DOHH2 (cell line): ENCODE data around the gene CD247.

Experiments
- H3F3A ChIP-seq: fragments of 200-600 bp; sonication (generic), shearing (Covaris generic); 2 replicates; pipeline ENCODE4 v1.6.0; 2016; ENCODE audit warnings: antibody characterized with exemption, mild to moderate bottlenecking; ENCODE audit not compliant: control insufficient read depth, insufficient read depth
- H3K27ac ChIP-seq: fragments of 200-600 bp; sonication (generic); 2 replicates; pipeline ENCODE4 v1.5.1; 2014; ENCODE audit warnings: low read depth, mild to moderate bottlenecking, low read length, moderate library complexity
- H3K27me3 ChIP-seq: fragments of 200-600 bp; sonication (generic); 2 replicates; pipeline ENCODE4 v1.6.1; 2014; ENCODE audit warnings: mild to moderate bottlenecking, low read length, mixed read lengths; ENCODE audit not compliant: control insufficient read depth
- H3K36me3 ChIP-seq: fragments of 200-600 bp; sonication (generic); 2 replicates; pipeline ENCODE4 v1.6.1; 2014; ENCODE audit warnings: mild to moderate bottlenecking, low read length, moderate library complexity, mixed read lengths; ENCODE audit not compliant: control insufficient read depth
- H3K4me1 ChIP-seq: fragments of 200-600 bp; sonication (generic); 2 replicates; pipeline ENCODE4 v1.6.1; 2014; ENCODE audit warnings: mild to moderate bottlenecking, low read length, mixed read lengths; ENCODE audit not compliant: control insufficient read depth
- H3K4me2 ChIP-seq: fragments of 200-600 bp; sonication (generic); 2 replicates; pipeline ENCODE4 v1.6.0; 2014; ENCODE audit warnings: mild to moderate bottlenecking, low read length, moderate library complexity
- H3K4me3 ChIP-seq: fragments of 200-600 bp; sonication (generic); 2 replicates; pipeline ENCODE4 v1.5.1; 2014; ENCODE audit warnings: mild to moderate bottlenecking, low read length, mixed read lengths
- H3K79me2 ChIP-seq: fragments of 200-600 bp; sonication (generic); 2 replicates; pipeline ENCODE4 v1.6.1; 2014; ENCODE audit warnings: mild to moderate bottlenecking, low read length, mixed read lengths; ENCODE audit not compliant: control insufficient read depth
- H3K9me2 ChIP-seq: fragments of 200-600 bp; sonication (generic); replicated peaks from 2 replicates; pipeline ENCODE4 v1.6.1; 2014; ENCODE audit warnings: mild to moderate bottlenecking, low read length, mixed read lengths; ENCODE audit not compliant: control insufficient read depth
- H3K9me3 ChIP-seq: fragments of 200-600 bp; sonication (generic); 2 replicates; pipeline ENCODE4 v1.6.1; 2014; ENCODE audit warnings: antibody characterized with exemption, low read length, mixed read lengths; ENCODE audit not compliant: control insufficient read depth, insufficient read depth
- H4K20me1 ChIP-seq: fragments of 200-600 bp; sonication (generic); 2 replicates; pipeline ENCODE4 v1.6.0; 2014; ENCODE audit warnings: low read depth, mild to moderate bottlenecking, antibody characterized with exemption, low read length, moderate library complexity; ENCODE audit not compliant: control insufficient read depth, insufficient read depth
- CTCF ChIP-seq: fragments of 200-600 bp; sonication (generic); IDR thresholded peaks from one replicate; pipeline ENCODE4 v1.5.1; 2014; ENCODE audit warnings: antibody characterized with exemption, mild to moderate bottlenecking, low read depth, low read length; ENCODE audit not compliant: poor library complexity, severe bottlenecking
- EZH2phosphoT487 ChIP-seq: fragments of 200-600 bp; sonication (generic); IDR thresholded peaks from 2 replicates; pipeline ENCODE4 v1.6.1; 2017; ENCODE audit warnings: borderline replicate concordance, mild to moderate bottlenecking, antibody characterized with exemption, low read length, moderate library complexity, mixed read lengths

CD247 gene

GRCh38 chr1:167532964-167533824 lies 14.9 kb upstream of the CD247 start:
- TF ChIP-seq EZH2phosphoT487, result no peak
- Histone ChIP-seq H3K36me3 (no peaks in the 10 kb centered on the region), H3K9me2 (no peaks in the 10 kb centered on the region), H3K27ac (no peak overlapping the region), H4K20me1 (no peaks in the 10 kb centered on the region), H3K4me1 (peaks cover 8% of the 10 kb centered on the region), H3K9me3 (no peaks in the 10 kb centered on the region), H3K4me3 (no peak overlapping the region), H3K27me3 (no peaks in the 10 kb centered on the region; the same call in 1 of the 2 replicates), H3F3A (peaks cover 3% of the 10 kb centered on the region; the same call in 1 of the 2 replicates), H3K79me2 (no peaks in the 10 kb centered on the region), H3K4me2 (no peak overlapping the region)

GRCh38 chr1:167532375-167532774 lies 14.0 kb upstream of the CD247 start:
- H3K79me2 ChIP-seq, result no peaks in the 10 kb centered on the region
- no peak overlapping the region for H3K4me3 ChIP-seq
- H3K9me3 ChIP-seq, result no peaks in the 10 kb centered on the region
- peaks cover 3% of the 10 kb centered on the region; the same call in 1 of the 2 replicates for H3F3A ChIP-seq
- no peak overlapping the region for H3K27ac ChIP-seq
- no peaks in the 10 kb centered on the region for H3K9me2 ChIP-seq
- no peak overlapping the region for H3K4me2 ChIP-seq
- no peaks in the 10 kb centered on the region; the same call in 1 of the 2 replicates for H3K27me3 ChIP-seq
- H3K36me3 ChIP-seq, result no peaks in the 10 kb centered on the region
- peaks cover 8% of the 10 kb centered on the region for H3K4me1 ChIP-seq
- TF ChIP-seq CTCF (no peak), EZH2phosphoT487 (no peak)
- no peaks in the 10 kb centered on the region for H4K20me1 ChIP-seq

GRCh38 chr1:167529829-167530474 lies 11.6 kb upstream of the CD247 start:
- Histone ChIP-seq H4K20me1 (no peaks in the 10 kb centered on the region), H3K9me3 (no peaks in the 10 kb centered on the region), H3K9me2 (no peaks in the 10 kb centered on the region), H3K27me3 (no peaks in the 10 kb centered on the region; the same call in 1 of the 2 replicates), H3F3A (no peaks in the 10 kb centered on the region), H3K4me3 (no peak overlapping the region), H3K4me1 (peaks cover 3% of the 10 kb centered on the region; the same call in 1 of the 2 replicates), H3K36me3 (no peaks in the 10 kb centered on the region), H3K4me2 (no peak overlapping the region), H3K79me2 (no peaks in the 10 kb centered on the region), H3K27ac (no peak overlapping the region)
- no peak for TF ChIP-seq EZH2phosphoT487
- no peak for TF ChIP-seq CTCF
